RWPE1 (cell line): Measurements from ENCODE around the gene UQCRH.

Experiments
- CTCF ChIA-PET: fragments of 350-600 bp; sonication (Branson Sonifier 250); formaldehyde crosslinking; extraction: SDS; loops from one replicate; lab custom pipeline; 2021; lab: Yijun Ruan, JAX
- POLR2A ChIA-PET: fragments of 400-600 bp; formaldehyde crosslinking; extraction: SDS; loops from one replicate; lab custom pipeline; 2020; ENCODE audit warnings: antibody characterized with exemption; ENCODE audit not compliant: low non-redundant PET; lab: Yijun Ruan, JAX
- DNase-seq: peaks from one replicate; pipeline ENCODE4 v3.0.0; 2012; ENCODE audit warnings: low spot score
- H3K27ac ChIP-seq: fragments of 450-650 bp; 2 replicates; pipeline ENCODE4 v1.5.1; 2017
- TF ChIP-seq, protein P1 (sequence below): fragments of 450-650 bp; conservative IDR thresholded peaks from 2 replicates; pipeline ENCODE4 v1.5.1; 2017; ENCODE audit warnings: low read depth, mild to moderate bottlenecking

UQCRH gene

DNA sequence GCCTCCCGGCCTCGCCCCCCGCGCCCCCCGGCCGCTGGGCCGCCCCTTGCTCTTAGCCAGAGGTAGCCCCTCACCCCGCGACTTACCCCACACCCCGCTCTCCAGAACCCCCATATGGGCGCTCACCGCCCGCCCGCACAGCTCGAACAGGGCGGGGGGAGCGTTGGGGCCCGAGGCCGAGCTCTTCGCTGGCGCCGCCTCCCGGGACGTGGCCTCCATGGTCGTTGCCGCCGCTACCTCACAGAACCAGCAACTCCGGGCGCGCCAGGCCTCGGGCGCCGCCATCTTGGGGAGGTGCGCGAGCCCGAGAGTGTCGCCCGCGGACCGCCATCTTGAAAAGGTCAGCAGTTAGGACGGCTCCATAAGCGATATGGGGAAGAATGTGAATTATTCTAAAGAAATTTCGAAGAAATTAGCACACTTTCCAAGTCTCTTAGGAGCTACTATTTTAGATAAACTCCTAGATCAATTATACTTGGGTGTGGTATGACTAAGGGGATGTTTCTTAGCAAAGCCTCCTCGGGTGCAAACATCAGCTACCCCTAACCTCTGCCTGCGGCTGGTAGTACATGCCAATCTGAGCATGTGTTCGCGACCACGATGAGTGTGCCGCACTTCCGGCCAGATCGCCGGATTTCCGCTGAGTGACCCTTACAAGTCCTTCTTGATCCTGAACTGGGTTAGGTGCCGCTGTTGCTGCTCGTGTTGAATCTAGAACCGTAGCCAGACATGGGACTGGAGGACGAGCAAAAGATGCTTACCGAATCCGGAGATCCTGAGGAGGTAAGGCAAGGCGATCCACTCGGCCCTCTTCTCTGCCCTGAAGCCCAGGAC, at the start of gene UQCRH, which contains the start of gene LRRC41:
Gene UQCRH, plus strand, starts transcription at position 661 of the 834 bp plus-strand sequence. Its CDS starts 69 bp downstream, at position 730.
Gene LRRC41, minus strand, starts transcription at position 579 of the 834 bp plus-strand sequence. Its CDS starts 294 bp downstream, at position 285.
- POLR2A ChIA-PET: interaction anchor here (0.6 kb wide), 1 partner anchor 21 kb away, joined by 4 read pairs; no protein-coding TSS in a partner anchor
- H3K27ac ChIP-seq: peak within 1 kb of the TSS; percentile 89
- TF ChIP-seq, protein P1, sequence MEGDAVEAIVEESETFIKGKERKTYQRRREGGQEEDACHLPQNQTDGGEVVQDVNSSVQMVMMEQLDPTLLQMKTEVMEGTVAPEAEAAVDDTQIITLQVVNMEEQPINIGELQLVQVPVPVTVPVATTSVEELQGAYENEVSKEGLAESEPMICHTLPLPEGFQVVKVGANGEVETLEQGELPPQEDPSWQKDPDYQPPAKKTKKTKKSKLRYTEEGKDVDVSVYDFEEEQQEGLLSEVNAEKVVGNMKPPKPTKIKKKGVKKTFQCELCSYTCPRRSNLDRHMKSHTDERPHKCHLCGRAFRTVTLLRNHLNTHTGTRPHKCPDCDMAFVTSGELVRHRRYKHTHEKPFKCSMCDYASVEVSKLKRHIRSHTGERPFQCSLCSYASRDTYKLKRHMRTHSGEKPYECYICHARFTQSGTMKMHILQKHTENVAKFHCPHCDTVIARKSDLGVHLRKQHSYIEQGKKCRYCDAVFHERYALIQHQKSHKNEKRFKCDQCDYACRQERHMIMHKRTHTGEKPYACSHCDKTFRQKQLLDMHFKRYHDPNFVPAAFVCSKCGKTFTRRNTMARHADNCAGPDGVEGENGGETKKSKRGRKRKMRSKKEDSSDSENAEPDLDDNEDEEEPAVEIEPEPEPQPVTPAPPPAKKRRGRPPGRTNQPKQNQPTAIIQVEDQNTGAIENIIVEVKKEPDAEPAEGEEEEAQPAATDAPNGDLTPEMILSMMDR: no peak
- DNase-seq: peak; percentile 88
- CTCF ChIA-PET: interaction anchor here (0.8 to 2.0 kb wide), 3 partner anchors 37 to 227 kb away, joined by 4 to 8 read pairs (median 5); partner anchors contain the start of gene NSUN4

DNA sequence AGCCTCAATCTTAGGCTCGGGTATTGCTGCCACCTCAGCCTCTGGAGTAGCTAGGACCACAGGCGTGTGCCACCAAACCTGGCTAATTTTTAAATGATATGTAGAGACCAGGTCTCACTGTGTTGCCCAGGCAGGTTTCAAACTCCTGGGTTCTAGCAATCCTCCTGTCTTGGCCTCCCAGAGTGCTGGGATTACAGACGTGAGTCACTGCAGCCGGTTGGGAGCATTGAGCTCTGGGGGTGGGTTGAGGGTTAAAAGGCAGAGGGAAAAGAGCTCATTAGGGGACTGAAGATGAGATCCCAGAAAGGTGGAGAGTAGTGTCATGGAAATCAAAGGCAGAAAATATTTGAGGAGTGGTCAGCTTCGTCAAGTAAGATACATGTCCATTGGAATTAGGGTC, 48.8 kb upstream of the UQCRH start:
- DNase-seq: no peak
- TF ChIP-seq, protein P1: no peak
- ChIA-PET POLR2A (no interaction called here), CTCF (no interaction called here)
- H3K27ac ChIP-seq: no peak overlapping the region

DNA sequence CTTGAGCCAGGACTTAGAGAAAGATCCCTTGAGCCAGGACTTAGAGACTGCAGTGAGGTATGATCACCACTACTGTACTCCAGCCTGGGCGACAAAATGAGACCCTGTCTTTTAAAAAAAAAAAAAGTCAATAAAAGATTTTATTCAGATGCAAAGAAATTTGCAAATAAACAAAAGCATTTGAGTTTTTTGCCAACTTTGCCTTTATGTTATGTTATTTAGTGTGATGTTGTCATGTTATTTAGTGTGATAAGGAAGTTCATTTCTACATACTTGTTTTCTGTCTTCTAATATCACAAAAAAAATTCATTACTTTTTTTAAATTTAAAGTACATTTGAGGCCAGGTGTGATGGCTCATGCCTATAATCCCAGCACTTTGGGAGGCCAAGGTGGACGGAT, 47.0 kb upstream of the UQCRH start:
- no peak overlapping the region for H3K27ac ChIP-seq
- POLR2A ChIA-PET: no interaction called here
- TF ChIP-seq, protein P1: no peak
- CTCF ChIA-PET: no interaction called here
- DNase-seq: no peak

DNA sequence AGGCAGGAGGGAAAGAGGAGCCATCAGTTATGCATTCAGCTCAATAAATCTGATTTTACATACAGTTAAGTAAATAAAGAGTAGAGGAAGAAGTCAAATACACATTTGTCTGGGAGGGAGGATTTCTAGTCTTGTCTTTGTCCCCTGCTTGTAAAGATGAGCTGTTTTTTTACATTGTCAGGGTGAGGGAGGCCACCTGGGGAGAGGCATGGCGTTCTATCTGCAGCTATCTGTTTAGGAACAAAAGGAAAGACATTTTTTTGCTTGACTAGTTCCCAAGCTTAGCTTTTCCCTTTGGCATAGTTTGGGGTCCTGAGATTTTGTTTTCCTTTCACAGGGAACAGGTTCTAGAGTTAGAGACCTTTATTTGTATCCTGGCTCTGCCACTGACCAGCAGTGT, 41.0 kb upstream of the UQCRH start:
- ChIA-PET POLR2A (no interaction called here), CTCF (interaction anchor here (0.6 kb wide), 2 partner anchors 10 to 225 kb away, joined by 3 read pairs; no protein-coding TSS in a partner anchor)
- TF ChIP-seq, protein P1: no peak
- DNase-seq: no peak
- H3K27ac ChIP-seq: no peak overlapping the region

DNA sequence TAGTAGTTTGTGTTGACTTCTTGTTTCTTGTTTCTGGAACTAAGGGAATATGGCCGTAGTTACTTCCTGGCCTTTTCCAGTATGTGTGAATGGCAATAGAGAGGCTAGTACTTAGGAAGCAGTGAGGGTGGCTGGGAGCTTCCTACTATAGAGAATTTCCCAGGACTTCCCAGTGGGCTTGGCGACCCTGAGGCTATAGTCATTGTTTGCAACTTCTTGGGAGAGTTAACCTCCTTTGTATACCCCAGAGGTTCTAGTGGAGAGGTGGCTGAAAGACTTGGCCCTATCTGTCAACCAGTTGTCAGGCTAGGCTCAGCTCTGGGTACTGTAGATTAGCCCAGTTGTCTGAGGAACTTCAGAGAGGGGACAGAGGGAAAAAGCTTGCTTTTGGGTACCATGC, 40.4 kb upstream of the UQCRH start:
- CTCF ChIA-PET: no interaction called here
- no peak for DNase-seq
- TF ChIP-seq, protein P1: no peak
- POLR2A ChIA-PET: no interaction called here
- H3K27ac ChIP-seq: no peak overlapping the region

DNA sequence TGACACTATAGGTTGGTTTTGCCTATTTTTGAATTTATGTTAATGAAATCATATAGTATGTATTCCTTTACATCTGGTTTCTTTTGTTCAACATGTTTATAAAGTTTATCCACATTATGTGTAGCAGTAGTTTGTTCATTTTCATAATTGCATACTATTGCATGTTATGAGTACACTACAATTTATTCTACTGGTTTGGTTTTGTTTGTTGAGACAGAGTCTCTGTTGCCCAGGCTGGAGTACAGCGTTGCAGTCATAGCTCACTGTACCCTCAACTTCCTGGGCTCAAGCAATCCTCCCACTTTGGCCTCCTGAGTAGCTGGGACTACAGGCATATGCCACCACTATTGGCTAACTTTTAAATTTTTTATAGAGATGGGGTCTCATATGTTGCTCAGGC, 34.9 kb upstream of the UQCRH start:
- H3K27ac ChIP-seq: no peak overlapping the region
- TF ChIP-seq, protein P1: no peak
- DNase-seq: no peak
- CTCF ChIA-PET: no interaction called here
- POLR2A ChIA-PET: no interaction called here
